ENCODE data around the gene SCN3A.

SCN3A gene

DNA sequence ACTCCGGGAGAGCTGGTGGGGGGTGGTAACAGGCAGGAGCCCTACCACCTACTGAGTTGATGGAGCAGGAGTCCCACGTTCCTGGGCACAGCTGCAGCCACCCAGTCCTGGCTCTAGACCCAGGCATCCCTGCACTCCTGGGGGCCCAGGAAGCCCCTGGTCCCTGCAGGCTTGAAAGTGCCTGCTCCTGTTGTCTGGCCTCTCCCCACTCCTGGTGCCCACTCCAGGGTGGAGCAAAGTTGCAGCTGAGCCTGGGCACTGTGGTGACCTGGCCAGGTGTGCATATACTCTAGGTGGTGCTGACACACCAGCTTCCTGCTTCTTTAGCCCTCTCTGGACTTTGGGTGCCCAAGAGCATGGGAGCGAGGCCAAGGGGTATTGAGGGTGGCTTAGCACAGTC, 129.5 kb downstream of the SCN3A start:
- H3K27me3 ChIP-seq (ENCODE audit: control insufficient read depth, insufficient read depth, low read length): no peaks in the 10 kb centered on the region
- no peak overlapping the region for H3K27ac ChIP-seq
- no peaks in the 10 kb centered on the region for H3K36me3 ChIP-seq (ENCODE audit: control insufficient read depth, insufficient read depth, low read length)

DNA sequence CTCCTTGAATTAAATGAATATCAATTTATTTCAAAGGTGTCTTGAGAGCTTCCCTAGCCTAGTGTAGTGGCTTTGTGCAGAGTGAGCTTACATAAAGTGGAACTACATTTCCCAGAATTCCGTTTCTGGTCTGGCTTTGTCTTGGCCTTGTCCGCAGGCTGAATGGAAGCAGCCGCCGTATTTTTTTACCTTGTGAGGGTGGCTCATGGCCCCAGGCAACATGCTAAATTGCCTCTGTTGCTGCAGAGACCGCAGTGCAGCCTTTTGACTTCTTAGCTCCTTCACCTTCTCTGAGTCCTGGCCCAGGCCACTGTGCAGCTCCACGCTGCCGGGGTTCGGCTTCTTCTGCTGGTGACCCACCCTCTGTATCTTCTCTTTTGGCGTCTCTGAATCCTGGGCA, 133.8 kb downstream of the SCN3A start:
- H3K4me2 ChIP-seq (ENCODE audit: low read length): no peak overlapping the region
- H3K4me3 ChIP-seq (ENCODE audit: low read depth, low read length): no peak overlapping the region
- no peak overlapping the region for H3K27ac ChIP-seq
- no peaks in the 10 kb centered on the region for H3K36me3 ChIP-seq (ENCODE audit: control insufficient read depth, insufficient read depth, low read length)
- no peak overlapping the region for H2AFZ ChIP-seq
- H3K4me1 ChIP-seq: no peaks in the 10 kb centered on the region
- no peak overlapping the region for H3K9ac ChIP-seq
- TF ChIP-seq, protein P1, sequence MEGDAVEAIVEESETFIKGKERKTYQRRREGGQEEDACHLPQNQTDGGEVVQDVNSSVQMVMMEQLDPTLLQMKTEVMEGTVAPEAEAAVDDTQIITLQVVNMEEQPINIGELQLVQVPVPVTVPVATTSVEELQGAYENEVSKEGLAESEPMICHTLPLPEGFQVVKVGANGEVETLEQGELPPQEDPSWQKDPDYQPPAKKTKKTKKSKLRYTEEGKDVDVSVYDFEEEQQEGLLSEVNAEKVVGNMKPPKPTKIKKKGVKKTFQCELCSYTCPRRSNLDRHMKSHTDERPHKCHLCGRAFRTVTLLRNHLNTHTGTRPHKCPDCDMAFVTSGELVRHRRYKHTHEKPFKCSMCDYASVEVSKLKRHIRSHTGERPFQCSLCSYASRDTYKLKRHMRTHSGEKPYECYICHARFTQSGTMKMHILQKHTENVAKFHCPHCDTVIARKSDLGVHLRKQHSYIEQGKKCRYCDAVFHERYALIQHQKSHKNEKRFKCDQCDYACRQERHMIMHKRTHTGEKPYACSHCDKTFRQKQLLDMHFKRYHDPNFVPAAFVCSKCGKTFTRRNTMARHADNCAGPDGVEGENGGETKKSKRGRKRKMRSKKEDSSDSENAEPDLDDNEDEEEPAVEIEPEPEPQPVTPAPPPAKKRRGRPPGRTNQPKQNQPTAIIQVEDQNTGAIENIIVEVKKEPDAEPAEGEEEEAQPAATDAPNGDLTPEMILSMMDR (IDR thresholded peaks at IDR 0.05): no peak
- H3K9me3 ChIP-seq (ENCODE audit: control insufficient read depth, low read length): no peaks in the 10 kb centered on the region
- no peaks in the 10 kb centered on the region for H3K79me2 ChIP-seq
- no peaks in the 10 kb centered on the region for H3K27me3 ChIP-seq (ENCODE audit: control insufficient read depth, insufficient read depth, low read length)

More for the DNA sequence above, 129.5 kb downstream of the SCN3A start:
- TF ChIP-seq, protein P1 (IDR thresholded peaks at IDR 0.05): no peak
- H3K79me2 ChIP-seq: no peaks in the 10 kb centered on the region
- H3K9me3 ChIP-seq (ENCODE audit: control insufficient read depth, low read length): no peaks in the 10 kb centered on the region
- no peak overlapping the region for H3K9ac ChIP-seq
- no peak overlapping the region for H3K4me2 ChIP-seq (ENCODE audit: low read length)
- no peak overlapping the region for H2AFZ ChIP-seq
- H3K4me3 ChIP-seq (ENCODE audit: low read depth, low read length): no peak overlapping the region
- no peaks in the 10 kb centered on the region for H3K4me1 ChIP-seq

DNA sequence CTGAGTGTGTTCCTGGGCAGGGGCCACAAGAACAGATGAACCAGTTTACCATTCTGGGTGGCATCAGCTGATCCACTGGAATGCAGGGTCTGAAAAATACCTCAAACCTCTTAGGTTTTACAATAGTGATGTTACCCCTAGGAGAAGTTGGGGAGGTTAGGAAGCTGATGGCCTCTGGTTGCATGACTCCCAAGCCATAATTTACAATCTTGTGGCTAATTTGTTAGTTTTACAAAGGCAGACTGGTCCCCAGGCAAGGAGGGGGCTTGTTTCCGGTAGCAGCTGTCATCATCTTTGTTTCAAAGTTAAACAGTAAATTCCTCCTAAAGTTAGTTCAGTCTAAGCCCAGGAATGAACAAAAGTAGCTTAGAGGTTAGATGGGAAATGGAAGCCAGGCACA, 134.7 kb downstream of the SCN3A start:
- Histone ChIP-seq H3K4me3 (ENCODE audit: low read depth, low read length) (no peak overlapping the region), H3K9ac (no peak overlapping the region)

DNA sequence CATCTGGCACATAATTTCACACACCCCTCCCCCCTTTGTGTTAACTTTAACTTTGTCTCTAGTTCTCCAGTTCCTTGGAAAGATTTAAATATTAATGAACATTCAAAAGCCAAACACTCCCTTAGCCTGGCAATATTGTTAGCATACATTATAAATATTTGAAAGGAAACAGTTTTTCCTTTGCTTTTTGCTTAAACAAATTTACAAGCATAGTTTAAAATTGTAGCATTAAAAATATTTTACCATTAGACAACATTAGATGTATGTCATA, 135.4 kb downstream of the SCN3A start:
- Histone ChIP-seq H3K79me2 (no peaks in the 10 kb centered on the region), H3K4me1 (no peaks in the 10 kb centered on the region), H3K4me3 (ENCODE audit: low read depth, low read length) (peak overlapping the region; percentile 22), H3K27ac (no peak overlapping the region), H3K9ac (no peak overlapping the region), H3K4me2 (ENCODE audit: low read length) (peak overlapping the region; percentile 66), H3K9me3 (ENCODE audit: control insufficient read depth, low read length) (no peaks in the 10 kb centered on the region), H3K27me3 (ENCODE audit: control insufficient read depth, insufficient read depth, low read length) (no peaks in the 10 kb centered on the region), H3K36me3 (ENCODE audit: control insufficient read depth, insufficient read depth, low read length) (no peaks in the 10 kb centered on the region), H2AFZ (peak overlapping the region; percentile 56)
- TF ChIP-seq, protein P1 (IDR thresholded peaks at IDR 0.05): no peak

More for the DNA sequence above, 134.7 kb downstream of the SCN3A start:
- no peaks in the 10 kb centered on the region for H3K36me3 ChIP-seq (ENCODE audit: control insufficient read depth, insufficient read depth, low read length)
- no peaks in the 10 kb centered on the region for H3K4me1 ChIP-seq
- TF ChIP-seq, protein P1 (IDR thresholded peaks at IDR 0.05): no peak
- no peaks in the 10 kb centered on the region for H3K27me3 ChIP-seq (ENCODE audit: control insufficient read depth, insufficient read depth, low read length)
- H2AFZ ChIP-seq: no peak overlapping the region
- no peak overlapping the region for H3K4me2 ChIP-seq (ENCODE audit: low read length)
- H3K79me2 ChIP-seq: no peaks in the 10 kb centered on the region
- H3K27ac ChIP-seq: no peak overlapping the region
- no peaks in the 10 kb centered on the region for H3K9me3 ChIP-seq (ENCODE audit: control insufficient read depth, low read length)

DNA sequence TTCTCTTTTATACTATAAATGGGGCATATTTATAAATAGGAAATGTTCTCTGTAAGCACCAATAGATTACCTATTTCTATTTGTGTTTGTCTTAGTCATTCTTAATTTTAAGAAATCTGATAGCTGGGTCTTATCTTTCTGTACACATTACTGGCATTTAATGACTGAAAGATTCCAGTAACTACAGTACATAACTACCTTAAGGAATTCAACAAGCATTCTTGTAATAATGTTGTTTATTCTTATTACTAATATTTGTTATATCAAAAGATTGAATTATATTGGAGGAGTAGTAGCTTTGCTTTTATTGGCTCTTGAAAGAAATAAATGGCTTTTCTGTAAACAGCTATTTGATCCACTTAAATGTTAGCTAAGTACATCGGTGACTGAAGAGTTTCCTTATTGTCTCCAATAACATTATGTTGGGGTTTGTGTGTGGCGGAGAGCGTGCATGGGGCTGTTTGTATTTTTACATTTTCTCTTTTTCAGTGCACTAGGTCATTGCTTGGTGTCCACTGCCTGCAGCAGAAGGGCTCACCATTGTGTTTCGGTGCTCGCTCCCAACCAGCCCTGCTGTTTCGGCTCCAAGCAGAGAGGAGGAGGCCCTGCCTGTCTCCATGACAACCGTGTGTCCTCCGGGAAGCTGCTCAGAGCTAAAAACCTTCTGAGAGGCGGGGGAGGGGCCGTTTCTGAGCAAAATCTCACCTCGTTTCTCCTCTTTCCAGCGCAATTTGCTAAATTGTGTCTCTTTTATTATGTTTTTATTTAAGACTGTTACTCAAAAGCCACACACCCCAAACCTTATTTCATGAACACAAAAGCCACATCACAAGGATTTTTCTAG, 136.0 kb downstream of the SCN3A start:
- H3K4me3 ChIP-seq (ENCODE audit: low read depth, low read length): peak overlapping the region; percentile 22
- no peaks in the 10 kb centered on the region for H3K36me3 ChIP-seq (ENCODE audit: control insufficient read depth, insufficient read depth, low read length)
- no peaks in the 10 kb centered on the region for H3K79me2 ChIP-seq
- TF ChIP-seq, protein P1 (IDR thresholded peaks at IDR 0.05): no peak
- peak overlapping the region; percentile 56 for H2AFZ ChIP-seq
- H3K9ac ChIP-seq: no peak overlapping the region
- no peaks in the 10 kb centered on the region for H3K4me1 ChIP-seq
- H3K27ac ChIP-seq: no peak overlapping the region
- no peaks in the 10 kb centered on the region for H3K9me3 ChIP-seq (ENCODE audit: control insufficient read depth, low read length)
- peak overlapping the region; percentile 66 for H3K4me2 ChIP-seq (ENCODE audit: low read length)
- H3K27me3 ChIP-seq (ENCODE audit: control insufficient read depth, insufficient read depth, low read length): no peaks in the 10 kb centered on the region
